HG03521 (cell line): ENCODE results near the gene SHB.
"Not testable (repeated sequence)": the region's sequence is repeated elsewhere in the genome, so short reads cannot be mapped to it uniquely, and the experiment has no call there.

Experiments used
- ATAC-seq: cut with Tn5 transposase; IDR thresholded peaks from one replicate; pipeline ENCODE4 v1.9.1; 2021; ENCODE audit warnings: mild to moderate bottlenecking, moderate library complexity; ENCODE audit not compliant: unreplicated experiment

Gene SHB

DNA sequence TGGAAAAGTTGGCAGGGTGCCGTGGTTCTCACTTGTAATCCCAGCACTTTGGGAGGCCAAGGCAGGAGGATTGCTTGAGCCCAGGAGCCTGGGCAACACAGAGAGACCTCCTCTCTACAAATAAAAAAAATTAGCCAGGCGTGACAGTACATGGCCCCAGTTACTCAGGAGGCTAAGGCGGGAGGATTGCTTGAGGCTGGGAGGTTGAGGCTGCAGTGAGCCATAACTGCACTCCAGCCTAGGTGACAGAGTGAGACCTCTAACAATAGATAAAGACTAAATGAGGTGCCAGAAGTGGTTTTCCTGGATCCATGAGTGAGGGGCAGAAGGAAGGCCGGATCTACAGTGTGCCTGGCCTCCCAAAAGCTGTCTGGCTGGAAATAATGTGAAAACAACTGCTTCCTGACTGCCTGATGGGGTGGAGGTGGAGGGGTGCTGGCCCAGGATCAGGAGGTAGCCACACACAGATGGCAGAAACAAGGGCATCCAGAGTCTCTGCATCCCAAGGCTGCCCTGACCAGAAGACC, 4.1 kb downstream of the SHB start:
- ATAC-seq: no peak

DNA sequence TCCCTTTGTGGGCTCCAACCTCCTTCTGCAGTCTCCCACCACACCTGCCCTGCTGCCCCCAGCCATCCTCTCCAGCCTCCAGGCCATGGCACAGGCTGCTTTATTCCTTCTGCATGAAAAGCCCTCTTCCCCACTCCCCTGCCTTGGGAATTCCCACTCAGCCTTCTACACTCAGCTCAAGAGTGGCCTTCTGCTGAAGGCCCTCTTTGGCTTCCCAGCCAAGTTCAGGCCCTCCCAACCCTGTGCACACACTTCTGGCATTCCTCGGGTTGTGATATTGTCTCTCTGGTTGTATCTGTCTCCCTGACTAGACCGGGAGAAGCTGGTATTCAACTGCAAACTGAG, 5.7 kb downstream of the SHB start:
- ATAC-seq: no peak

DNA sequence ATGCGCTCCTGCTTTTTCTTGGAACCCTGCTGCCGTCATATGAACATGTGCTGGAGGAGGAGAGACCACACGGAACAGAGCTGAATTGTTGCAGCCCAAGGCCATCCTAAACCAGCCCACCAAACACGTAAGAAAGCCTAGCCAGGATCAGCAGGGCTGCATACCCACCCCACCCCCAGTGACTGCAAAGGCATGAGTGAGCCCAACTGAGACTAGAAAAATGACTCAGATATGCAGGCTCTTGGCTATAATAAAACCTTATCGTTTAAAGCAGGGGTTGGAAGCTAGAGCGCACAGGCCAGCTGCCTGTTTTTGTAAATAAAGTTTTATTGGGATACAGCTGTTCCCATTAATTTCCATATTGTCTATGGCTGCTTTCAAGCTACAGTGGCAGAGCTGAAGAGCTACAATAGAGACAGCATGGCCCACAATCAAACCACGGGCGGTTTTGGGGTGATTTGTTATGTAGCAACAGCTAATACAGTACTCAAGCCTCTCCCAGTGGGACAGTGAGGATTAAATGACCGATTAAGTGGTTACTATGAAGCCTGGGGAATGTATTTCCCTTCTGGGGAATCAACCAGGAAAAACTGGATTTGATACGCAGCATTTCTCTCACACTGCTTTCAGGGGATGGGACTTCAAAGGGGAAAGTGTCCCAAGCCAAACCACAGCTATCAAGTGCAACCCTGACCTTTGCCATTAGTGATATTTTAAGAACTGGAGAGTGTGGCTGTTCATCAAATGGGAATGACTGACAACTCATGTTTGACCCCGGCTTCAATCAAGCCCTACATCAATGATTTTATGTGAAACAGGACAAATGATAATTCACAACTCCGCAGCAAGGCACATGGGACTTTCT, 6.3 kb downstream of the SHB start:
- ATAC-seq: no peak

DNA sequence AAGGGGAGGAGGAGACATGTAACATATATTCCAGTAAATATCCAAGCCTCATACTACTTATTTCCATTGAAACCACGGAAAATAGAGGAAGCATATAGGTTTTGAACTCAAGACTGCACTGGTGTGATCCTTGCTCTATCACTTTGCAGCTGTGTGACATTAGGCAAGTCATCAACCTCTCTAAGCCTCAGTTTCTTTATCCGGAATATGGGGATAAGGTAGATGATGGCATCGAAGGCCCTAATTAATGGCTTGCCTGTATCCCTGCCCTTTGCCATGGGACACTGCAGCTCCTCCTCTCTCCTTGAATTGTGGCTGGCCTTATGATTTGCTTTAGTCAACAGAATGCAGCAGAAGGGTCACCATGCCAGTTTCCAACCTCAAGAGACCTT, 6.9 kb downstream of the SHB start:
- ATAC-seq: no peak

DNA sequence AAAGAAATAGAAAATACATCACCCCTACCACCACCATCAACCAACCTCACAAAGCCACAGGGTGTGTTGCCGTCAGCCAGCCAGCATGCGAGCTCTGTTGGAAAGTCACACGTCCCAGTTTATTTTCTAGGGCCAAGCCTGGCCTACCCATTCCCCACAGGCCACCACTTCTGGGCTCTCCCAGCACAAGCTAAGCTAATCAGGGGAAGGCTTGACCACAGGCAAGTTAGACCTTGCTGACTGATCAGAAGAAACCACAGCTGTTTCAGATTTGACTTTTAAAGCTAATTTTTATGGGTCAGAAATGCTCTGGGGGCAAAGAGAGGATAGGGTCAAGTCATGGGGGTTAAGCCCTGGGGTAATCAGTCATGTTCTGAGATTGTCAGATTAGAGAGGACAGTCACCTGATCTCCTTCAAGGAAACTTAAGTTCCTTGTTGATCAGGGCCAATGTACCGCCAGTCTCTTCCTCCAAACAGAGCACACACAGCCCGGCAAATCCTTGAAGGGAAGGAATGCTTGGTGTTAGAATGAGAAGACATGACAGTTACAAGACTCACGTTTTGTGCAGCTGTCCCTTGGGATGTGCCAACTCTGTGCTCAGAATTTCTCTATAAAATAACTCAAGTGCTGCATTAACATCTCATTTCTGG, 7.6 kb downstream of the SHB start:
- peak; percentile 64 for ATAC-seq

DNA sequence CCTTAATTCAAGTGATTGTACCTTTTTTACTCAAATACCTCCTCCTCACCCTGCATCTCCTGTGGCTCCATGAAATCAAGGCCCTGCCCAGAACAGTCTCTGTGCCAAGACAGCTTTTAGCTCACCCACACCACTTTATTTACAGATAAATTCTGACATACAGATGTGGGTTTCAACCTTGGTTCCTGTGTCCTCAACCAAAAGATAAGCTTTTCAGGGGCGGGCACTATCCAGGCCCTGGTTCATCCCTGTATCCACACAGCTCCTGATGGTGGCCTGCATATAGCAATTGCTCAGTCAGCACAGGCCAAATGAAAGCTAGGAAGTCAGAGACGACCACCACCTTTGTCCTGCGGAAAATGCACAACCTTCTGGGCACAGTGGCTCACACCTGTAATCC, 8.3 kb downstream of the SHB start:
- no peak for ATAC-seq

DNA sequence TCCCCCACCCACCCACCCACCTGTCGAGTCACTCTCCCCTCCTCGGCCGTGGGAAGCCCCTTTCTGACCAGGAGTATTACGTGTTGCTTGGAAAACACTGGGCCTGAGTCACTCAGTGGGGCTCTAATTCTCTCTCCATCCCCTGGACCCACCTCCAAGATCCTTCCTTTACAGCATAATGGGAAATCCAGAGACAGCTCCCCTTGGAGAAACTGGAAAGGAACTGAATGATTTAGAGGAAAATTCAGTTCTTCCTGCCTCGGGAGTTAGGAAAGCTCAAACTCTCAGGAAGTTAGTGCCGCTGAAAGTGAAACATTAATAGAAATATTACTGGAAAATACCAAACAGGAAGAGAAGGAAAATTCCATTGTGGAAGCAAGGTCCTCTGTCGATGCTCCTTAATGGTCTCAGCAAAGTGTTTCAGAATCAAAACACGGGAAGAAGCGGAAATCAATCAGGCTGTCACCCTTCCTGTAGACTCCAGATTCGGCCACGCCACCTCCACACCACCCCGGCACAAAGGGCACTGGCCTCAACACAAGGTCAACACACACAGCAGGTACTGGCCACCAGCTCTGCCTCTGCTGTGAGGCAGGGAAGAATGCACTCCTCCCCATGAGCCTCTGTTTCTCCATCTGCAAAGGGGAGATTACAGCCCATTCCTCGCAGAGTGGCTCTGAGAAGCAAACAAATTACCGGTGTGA, 9.6 kb downstream of the SHB start:
- no peak for ATAC-seq

DNA sequence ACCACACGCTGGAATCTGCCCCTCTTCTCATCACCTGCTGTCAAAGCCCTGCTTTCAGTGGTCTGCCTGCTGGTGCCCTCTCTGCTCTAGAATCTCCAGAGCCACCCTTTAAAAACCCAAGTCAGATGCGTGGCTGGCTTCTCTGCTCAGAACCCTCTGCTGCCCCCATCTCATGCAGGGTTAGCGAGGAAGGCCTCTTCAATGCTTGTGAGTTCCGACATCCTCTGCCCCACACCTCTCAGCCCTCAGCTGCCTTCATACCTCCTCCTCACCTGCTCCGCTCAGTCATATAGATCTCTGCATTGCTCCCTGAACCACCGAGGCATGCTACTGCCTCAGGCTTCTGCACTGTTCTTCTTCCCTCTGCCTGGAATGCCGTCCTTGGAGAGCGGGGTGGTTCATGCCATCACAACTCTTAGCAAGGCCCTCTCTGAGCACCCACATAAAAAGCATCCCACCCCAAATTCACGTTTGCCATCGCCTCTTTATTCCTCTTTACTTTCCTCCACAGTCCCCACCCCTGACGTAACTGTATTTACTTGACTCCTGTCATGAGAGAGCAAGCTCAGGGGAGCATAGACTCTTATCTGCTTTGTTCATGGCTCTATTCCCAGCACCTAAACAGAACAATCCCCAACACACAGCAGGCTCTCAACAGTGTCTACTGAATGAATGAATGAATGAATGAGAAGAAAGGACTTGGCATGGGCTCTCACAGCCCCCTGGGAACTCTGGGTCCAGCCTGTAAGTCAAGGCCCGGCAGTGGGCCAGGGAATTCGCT, 10.4 kb downstream of the SHB start:
- ATAC-seq: no peak

DNA sequence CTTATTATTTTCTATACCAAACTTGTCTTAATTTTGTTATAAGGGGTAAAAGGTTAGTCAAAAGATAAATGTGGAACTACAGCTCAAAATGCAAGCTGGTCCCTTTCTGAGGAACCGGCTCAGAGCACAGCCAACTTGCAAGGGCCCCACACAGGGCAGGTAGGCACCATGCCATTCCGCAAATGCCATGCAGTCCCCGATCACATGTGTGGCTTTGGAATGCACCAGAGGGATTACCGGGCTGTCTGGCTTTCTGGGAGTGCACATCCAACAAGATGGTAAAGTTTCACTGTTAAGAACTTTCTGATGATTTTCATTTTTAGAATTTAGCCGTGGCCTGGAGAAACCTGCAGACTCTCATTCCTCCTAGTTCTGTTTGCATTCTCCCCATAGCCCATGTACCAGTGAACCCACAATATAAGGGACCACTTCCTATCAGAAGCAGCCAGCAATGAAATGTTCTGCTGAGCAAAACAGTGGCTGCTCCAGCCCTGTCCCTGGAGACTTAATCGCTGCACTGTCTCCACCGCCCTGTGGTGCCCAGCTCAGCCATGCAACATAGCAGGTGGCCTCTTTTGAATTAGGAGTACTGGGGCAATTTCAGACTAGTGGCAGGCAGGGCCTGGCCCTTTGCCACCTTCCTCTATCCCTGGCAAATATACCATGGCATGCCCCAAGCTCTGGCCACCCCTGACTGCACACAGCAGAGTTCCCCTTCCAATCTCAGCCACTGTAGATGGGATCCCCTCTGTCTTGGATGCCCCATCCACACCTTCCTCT, 11.4 kb downstream of the SHB start:
- no peak for ATAC-seq

DNA sequence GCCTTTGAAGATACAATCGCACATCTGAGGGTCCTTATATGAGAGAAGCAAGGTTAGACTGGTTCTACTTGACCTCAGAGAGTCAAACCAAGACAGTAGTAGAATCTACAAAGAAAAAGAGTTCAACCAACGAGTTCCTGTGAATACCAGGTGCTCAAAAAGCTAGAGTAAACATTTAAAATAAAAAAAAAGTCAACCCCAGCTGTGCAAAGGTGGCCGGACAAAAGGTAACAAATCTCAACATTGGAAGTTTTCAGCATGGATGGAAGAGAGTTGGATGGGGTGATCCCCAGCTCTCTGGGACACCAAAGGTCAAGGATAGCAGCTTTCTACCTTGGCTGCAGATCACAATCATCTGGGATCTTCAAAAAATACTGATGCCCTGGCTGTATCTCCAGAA, 14.4 kb downstream of the SHB start:
- ATAC-seq: no peak

DNA sequence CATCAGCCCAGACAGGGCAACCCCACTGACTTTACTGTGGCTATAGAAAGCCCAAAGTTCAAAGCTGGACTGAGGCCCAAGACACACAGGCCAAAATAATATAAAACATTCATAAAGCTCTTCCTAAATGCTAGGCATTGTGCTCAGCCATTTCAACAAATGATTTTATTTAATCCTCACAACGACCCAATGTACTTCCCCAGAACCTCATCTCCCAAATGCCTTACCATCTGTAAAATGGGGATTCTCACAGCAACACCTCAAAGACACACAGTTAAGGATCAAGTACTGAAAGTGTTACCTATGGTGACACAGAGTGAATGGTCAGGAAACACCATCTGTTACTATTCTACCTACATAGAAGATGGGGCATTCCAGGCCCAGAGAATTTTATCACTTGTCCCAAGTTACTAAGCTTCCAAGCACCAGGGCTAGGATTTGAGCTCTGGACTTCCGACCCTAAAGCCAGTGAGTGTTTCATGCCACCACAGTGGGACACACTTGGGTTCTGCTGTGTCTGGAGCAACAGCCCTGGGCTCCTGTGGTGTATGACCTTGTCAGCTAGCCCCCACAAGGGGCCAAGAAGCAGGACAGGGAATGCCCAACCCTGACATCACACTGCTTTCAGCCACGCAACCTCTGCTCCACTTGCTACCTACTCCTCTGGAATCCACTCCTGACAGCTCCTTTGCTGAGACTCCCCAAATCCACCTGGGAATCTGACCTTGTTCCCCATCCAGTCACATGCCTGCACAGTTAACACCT, 15.1 kb downstream of the SHB start:
- ATAC-seq: no peak

DNA sequence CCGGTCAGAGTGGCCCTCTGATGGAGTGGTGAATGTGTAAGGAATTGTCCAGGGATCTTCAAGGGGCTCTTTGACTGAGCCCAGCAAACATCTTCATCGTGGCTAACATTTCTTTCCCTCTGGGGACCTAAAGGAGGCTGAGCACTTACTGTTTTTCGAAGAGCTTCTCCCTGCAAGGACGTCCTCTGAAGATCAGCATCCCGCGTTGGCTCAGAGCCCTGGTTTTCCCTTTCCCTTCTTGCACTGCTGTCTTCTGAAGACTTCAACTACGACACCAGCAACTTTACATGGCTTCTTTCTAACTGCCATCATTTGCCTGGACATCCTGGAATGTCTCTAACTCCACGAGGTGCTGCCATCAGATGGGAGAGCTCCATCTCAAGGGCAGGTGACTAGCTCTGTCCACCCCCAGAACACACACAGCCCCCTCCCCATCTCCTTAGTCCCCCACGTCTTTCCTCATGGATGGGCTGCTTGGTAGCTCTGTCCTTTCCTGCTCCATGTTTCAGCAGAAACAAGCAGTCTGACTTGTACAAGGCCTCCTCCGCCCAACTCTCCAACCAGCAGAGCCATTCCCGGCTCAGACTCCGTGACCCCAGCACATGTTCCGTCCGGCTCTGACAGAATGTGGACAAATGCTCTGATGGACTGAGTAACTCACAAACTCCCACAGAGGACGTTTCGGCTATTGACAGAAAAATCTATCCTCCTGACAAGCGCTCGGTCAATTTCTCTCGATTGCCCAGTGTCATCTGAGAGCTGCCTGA, 17.1 kb downstream of the SHB start:
- ATAC-seq: no peak

DNA sequence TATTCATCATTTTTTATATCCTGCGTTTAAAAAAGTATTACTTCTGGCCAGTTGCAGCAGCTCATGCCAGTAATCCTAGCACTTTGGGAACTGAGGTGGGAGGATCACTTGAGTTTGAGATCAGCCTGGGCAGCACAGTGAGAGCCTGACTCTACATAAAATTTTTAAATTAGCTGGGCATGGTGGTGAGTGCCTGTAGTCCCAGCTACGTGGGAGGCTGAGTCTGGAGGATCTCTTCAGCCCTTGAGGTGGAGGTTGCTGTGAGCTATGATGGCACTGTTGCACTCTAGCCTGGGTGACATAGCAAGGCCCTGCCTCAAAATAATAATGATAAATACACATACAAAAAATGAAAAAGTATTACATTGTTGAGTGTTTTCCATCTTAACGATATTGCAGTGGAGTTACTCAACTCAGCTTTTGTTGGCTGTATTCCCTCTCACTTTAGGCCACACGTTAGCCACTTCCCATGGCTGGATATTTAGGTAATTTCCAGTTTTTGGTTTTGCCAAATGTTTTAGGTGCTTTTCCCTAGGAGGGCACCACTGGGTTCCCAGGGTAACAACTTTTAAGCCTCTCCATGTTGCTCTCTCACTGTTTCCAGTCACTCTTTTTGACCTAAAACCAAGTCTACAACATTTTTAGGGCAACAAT, 20.6 kb downstream of the SHB start:
- no peak for ATAC-seq

DNA sequence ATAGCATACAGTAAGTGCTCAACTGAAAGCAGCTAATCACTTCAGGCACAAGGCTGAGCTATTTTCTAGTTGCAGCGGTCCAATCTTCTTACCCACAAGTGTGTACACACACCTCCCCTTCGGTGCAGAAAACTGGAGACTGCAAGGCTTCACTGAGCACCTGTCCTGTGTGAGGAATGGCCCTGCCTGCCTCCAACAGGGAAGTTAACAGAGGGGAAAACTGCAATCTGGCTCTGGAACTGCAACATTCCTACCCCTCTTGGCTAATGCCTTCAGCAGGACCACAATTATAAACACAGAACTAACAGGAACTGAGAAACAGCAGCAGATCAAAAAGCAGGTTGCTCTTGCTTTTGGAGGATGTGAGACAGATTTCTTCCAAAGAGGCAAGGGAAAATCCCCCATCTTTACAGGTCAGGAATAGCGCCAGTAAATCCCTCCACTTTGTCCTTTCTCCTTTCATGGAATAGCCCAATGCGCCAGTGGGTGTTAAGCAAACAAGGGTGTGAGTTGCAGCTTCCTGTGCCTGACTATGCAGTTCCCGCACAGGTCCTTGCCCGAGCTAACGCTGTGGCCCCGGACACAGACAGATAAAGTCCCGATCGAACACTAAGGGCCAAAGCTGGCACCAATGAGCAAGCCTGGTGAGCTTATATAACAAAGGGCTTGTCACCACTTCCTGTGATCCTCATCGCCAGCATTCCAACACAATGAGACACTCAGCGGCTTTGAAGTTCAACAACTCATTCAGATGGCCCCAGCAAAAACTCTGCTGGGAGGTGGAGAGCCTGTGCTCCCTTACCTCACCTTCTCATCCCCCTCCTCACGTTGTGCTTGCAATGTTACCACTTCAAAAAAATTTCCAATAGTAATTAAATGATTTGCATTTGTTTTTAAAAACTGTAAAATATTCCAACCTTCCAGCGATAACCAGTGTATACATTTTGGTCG, 21.5 kb downstream of the SHB start:
- ATAC-seq: no peak

DNA sequence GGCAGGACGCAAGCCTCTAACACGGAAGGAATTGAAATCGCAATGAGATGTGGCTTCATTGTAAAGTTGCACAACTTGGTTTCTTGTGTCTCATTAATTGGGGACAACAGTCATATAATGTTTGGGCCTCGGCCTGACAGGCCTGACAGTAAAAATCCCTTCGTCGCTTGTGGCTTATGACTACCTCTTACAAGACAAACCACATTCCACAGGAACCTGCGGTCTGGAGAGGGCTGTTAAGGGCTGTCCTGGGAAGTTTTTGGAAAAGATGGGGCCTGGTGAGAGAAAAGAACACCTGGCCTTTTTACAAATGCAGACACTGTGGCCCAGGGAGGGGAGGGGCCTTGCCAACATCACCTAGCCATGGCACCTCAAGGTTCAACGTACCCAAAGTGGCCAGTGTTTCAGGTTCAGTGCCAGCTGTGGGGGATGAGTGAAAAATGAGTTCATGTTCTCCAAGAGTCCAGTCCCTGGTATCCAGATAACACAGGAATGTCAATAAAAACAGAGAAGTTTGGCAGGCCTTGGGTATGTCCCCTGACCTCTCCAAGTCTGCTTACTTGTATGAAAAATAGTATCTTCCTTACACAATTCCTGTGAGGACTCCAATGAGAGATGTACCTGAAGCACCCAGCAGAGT, 22.2 kb downstream of the SHB start:
- no peak for ATAC-seq

DNA sequence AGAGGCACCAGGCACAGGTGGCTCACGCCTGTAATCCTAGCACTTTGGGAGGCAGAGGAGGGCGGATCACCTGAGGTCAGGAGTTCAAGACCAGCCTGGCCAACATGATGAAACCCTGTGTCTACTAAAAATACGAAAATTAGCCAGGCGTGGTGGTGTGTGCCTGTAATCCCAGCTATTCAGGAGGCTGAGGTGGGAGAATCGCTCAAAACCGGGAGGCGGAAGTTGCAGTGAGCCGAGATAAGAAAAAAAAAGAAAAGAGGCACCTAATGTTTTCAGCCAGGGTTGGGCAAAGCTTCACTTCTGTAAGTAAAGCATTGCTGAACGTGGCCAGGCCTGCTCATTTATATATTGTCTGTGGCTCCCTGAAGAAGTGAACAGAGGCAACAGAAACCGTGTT, 23.1 kb downstream of the SHB start:
- not testable (repeated sequence) for ATAC-seq

DNA sequence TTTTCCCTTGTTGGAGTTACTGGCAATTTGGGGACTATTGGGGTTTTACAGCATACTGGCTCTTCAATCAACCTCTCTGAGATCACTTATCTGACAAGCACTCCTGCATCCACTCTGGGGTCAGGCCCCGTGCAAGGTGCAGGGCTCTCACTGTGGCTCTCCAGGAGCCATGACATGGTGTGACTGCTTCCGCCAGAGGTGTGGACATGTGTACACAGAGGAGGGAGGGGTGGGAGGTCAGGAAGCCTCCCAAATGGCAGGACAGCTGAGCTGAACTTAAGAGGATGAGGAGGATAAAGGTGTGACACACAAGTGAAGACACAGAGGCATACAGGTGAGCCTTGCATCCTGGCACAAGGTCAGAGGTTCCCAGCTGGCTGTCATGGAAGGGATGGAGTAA, 24.3 kb downstream of the SHB start:
- ATAC-seq: no peak
